T-helper 2 cell treated with Interferon-gamma antibody and Interleukin-4, amounts not matched to agents 100 ng/mL and 5 ng/mL, for 36 hours (primary cell): ENCODE results near the gene GLI1. TPM values are rescaled to one million over a fixed set of nuclear protein-coding genes. Genes with fewer than 3 reads are reported as not detected.
"Not testable (repeated sequence)": the region's sequence is repeated elsewhere in the genome, so short reads cannot be mapped to it uniquely, and the experiment has no call there.

ENCODE experiments used
- intact Hi-C: fragments of 100-400 bp; cut with micrococcal nuclease; formaldehyde crosslinking; loops from one replicate; pipeline ENCODE4 v1.15.1; 2023
- total RNA-seq: library from RNA; stranded (reverse); gene quantifications from 2 replicates; pipeline ENCODE4 v1.2.3, GENCODE V29; 2022

GLI1 gene
- 1.8 and 2.2 TPM in 2 replicates for total RNA-seq

DNA sequence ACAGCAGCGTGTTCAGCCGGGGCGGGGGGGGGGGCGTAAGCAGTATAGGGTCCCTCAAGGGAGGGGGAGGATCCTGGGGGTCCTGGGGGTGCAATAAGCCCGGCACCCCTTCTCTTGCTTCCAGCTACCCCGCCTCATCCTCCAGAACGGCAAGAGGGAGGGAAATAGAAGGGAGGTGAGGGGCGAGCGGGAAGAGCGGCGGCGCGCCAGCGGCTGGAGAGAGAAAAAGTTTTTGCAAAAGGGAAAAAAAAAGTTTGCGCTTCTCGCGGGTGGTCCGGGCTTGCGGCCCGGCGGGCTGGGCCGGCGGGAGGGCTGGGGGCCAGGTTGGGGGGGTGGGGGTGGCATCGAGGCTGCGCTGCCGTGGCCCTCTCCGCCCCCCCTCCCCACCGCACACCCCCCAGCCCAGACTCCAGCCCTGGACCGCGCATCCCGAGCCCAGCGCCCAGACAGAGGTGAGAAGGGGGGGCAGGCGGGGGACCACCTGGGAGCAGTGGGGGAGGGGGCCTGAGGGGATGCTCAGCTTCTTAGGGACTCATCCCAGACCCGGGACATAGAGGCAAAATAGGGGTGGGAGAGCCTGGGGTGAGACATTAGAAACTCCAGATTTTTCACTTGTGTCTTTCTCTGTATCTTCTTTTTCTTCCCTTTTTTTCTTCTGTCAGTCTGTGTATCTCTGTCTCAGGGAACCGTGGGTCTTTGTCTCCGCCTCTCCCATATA lies at the start of gene GLI1:
TSS of gene GLI1 (plus strand) at position 36 of the 718 bp plus-strand sequence. CDS start 3,907 bp downstream, outside the sequence.
- intact Hi-C loops, result loop anchor here (1.0 to 5.0 kb wide), 4 partner anchors 29 to 178 kb away; partner anchors contain the start of genes DCTN2 and R3HDM2

DNA sequence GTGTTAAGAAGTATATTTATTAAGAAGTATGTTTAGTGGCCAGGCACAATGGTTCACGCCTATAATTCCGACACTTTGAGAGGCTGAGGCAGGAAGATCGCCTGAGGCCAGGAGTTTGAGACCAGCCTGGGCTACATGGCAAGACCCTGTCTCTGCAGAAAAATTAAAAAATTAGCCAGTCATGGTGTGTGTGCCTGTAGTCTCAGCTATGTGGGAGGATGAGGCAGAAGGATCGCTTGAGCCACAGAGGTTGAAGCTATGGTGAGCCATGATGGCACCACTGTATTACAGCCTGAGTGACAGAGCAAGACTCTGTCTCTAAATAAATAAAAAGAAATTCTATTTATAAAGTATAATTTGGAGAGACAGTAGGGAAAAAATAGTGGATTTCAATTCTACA lies 49.1 kb upstream of the GLI1 start:
- intact Hi-C loops, result no loop called here

DNA sequence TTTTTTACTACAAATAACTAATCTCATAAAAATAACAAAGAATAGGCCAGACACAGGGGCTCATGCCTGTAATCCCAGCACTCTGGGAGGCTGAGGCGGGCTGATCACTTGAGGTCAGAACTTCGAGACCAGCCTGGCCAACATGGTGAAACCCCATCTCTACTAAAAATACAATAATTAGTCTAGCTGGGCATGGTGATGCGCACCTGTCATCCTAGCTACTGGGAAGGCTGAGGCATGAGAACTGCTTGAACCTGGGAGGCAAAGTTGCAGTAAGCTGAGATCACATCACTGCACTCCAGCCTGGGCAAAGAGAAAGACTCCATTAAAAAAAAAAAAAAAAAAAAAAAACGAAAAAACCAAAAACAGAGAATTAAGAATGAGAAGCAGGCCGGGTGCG lies 45.4 kb upstream of the GLI1 start:
- intact Hi-C loops, result not testable (repeated sequence)

DNA sequence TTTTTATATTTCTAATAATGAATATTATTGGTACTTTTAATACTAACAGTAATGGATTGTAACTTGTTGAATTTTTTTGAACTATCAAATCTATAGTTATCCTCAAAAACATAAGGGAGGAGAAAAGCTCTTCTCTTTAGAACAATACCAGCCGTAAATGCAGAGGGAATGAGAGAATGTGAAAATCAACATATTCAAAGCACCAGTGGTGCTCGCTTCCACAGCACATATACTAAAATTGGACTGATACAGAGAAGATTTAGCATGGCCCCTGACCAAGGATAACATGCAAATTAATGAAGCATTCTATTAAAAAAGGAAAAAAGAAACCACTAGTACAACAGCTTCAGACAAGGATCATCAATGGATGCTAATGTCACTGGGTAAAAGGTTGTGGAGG lies 44.5 kb upstream of the GLI1 start:
- intact Hi-C loops, result no loop called here

DNA sequence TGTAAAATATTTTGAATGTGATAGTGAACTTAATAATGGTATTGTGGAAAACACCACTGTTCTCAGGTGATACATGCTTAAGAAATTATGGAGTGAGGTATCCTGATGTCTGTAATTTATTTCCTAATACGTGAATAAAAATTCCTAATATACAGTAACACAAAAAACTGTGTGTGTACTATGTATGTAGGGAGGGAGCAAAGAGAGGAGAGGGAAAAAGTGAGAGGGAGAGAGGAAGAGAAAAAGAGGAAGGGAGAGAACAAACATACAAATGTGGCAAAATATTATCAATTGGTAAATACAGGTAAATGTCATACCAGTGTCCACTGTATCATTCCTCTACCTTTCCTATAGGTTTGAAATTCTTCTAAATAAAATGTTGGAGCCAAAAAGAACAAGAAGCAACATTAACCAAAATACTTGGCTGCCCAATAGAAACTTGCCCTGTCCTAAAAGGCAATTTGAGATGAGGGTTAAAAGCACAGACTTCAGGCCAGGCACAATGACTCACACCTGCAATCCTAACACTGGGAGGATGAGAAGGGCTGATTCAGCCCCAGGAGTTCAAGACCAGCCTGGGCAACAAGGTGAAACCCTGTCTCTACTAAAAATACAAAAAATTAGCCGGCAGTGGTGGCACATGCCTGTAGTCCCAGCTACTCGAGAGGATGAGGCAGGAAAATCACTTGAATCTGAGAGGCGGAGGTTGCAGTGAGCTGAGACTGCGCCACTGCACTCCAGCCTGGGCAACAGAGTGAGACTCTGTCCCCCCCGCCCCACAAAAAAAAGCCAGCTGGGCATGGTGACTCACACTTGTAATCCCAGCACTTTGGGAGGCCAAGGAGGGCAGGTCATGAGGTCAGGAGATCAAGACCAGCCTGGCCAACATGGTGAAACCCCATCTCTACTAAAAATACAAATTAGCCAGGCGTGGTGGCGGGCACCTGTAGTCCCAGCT lies 43.3 kb upstream of the GLI1 start:
- intact Hi-C loops, result no loop called here

DNA sequence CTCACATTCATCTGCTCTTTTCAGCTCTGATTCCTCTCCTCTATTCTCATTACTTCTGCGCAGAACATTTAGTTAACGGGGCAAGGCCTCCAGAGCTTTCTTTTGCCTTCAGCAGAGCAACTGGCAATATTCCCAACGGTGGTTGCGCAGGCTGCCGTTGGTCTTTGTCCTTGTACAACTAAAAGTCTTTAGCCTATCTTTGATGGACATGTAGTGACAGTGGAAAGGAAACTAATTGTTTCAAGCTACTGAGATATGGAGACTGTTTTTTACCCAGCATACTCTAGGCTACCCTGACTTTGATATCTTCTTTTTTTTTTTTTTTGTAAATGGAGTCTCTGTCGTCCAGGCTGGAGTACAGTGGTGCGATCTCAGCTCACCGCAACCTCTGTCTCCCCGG lies 41.3 kb upstream of the GLI1 start:
- intact Hi-C loops, result no loop called here

DNA sequence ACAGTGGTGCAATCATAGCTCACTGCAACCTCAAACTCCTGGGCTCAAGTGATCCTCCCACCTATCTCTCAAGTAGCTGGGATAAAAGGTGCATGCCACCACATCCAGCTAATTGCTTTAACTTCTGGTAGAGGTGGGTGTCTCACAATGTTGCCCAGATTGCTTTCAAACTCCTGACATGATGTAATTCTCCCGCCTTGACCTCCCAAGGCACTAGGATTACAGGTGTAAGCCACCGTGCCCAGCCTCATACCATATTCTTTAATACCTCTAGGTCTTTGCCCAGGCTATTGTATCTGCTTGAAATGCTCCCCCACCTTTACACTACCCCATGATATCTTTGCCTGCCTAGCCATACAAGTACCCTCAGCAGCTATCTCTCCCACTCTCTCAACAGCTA lies 40.1 kb upstream of the GLI1 start:
- intact Hi-C loops, result no loop called here

DNA sequence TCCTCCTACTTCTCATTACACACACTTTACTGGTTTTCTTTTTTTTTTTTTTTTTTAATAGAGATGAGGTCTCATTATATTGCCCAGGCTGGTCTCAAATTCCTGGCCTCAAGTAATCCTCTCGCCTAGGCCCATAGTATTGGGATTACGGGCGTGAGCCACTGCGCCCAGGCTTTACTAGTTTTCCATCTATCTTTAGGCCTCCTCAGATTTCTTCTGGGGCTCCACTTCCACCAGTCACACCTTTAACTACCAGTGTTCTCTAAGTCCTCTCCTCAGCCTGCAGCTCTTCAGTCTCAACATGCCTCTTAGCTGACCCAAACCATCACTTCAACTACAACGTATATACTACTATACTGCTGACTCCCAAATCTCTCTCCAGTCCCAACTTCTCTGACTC lies 39.1 kb upstream of the GLI1 start:
- intact Hi-C loops, result no loop called here

DNA sequence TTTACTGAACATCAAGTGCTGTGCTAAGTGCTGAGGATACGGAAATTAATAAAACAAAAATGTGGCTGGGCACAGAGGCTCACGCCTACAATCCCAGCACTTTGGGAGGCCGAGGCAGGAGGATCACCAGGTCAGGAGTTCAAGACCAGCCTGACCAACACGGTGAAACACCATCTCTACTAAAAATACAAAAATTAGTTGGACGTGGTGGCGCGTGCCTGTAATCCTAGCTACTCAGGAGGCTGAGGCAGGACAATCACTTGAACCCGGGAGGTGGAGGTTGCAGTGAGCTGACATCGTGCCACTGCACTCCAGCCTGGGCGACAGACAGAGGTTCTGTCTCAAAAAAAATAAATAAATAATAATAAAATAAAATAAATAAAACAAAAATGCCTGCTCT lies 32.6 kb upstream of the GLI1 start:
- intact Hi-C loops, result not testable (repeated sequence)

DNA sequence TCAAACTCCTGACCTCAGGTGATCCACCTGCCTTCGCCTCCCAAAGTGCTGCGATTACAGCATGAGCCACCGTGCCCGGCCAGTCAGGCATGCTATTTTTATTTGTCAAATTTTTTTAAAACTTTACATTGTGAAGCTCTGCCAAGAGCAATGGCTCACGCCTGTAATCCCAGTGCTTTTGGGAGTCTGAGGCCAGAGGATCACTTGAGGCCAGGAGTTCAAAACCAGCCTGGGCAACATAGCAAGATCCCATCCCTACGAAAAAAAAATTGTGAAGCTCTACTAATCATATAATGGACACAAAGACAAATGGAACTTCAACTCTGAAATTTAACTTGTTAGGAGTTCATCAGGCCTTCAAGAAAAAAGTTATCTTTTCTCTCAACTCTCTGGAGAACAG lies 30.6 kb upstream of the GLI1 start:
- intact Hi-C loops, result no loop called here

DNA sequence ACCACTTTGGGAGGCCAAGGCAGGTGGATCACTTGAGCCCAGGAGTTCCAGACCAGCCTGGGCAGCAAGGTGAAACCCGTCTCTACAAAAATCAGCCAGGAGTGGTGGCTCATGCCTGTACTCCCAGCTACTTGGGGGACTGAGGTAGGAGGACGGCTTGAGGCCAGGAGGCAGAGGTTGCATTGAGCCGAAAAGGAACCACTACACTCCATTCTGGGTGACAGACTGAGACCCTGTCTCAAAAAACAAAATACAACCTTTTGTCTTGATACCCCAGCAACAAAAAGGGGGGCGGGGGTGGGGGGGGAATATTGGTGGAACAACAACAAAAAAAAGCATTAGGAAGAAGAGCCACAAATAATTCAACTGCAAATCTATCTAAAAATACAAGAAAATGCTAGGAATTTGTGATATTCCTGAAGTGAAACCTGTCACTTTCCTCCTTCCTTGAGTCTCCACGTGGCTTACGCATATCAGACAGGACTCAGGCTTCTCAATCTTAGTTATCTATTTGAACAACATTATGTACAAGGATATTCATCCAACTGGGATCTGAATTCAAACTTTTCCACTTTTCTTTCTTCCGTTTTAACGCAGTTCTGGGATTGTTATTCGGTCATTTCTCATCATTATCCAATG lies 30.0 kb upstream of the GLI1 start:
- intact Hi-C loops, result loop anchor here (2.0 kb wide), 1 partner anchor 187 kb away; no protein-coding TSS in a partner anchor

DNA sequence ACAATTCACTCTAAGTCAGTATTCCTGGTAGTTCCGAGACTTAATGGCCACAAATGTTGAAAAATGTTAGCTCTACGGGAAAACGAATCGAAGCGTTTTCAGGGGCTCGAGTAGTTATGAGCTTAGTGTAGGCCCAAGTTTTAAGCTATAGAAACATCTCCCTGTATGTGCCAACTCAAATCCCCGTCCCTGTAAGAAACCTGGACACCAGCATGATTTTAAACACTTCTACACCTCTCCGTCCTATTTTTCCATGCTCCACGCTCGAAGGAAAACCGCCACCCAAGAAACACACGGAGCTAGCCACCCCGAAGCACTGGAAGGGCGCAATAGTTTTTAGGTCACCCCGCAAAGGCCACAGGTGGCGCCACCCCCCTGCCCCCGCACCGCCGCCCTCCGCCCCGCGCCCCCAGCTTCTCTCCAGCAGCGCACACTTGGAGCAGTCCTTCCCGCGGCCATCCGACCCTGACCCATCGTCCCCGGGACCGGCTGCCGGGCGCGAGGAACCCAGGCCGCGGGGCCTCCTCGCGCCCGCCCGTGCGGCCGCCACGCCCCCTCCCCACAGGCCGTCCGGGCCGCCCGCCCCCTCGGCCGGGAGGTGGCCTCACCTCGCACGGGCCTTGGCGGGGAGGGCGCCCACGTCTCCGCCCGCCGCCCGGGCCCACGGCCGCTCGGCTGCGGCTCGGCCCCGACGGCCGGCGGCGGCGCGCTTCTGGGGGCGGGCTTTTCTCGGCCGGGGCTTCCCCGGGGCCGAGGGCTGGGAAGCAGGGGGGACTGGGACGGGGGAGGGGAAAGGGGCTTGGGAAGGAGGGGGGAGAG lies 29.3 kb upstream of the GLI1 start:
- intact Hi-C loops, result loop anchor here (2.0 kb wide), 1 partner anchor 188 kb away; no protein-coding TSS in a partner anchor

DNA sequence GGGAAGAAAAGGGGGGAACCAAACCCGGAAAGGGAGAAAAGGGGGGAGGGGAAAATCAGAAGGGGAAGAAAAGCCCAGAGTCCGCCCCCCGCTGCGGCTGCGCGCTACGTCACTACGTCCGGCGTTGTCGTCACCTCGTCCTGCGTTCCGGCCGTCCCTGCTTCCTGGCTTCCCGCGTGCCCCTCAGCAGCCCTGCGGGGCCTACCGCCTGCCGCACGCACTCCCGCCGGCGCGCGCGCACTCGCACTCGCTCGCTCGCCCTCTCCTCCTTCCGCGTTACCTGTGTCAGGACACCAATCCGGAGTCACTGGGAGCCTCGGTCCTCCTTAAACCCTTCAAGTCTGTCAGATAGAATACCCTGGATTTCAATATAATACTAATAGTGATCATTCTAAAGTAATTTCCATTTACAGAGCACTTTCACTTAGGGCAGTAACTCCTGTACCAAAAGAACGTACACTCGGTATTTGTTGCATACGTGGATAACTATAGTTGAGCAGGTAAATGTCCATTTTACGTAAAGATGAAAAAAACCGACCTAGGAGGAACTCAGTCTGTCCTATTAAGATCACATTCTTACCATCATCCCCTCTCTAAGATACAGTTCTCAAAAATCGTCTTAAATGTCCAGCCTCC lies 28.5 kb upstream of the GLI1 start, which contains the start of gene R3HDM2:
TSS of gene R3HDM2 (minus strand) at position 113 of the 636 bp plus-strand sequence. CDS start 120,615 bp downstream, outside the sequence.
- intact Hi-C loops, result loop anchor here (1.0 to 2.0 kb wide), 4 partner anchors 28 to 188 kb away; partner anchors contain the start of genes DDIT3 and GLI1

DNA sequence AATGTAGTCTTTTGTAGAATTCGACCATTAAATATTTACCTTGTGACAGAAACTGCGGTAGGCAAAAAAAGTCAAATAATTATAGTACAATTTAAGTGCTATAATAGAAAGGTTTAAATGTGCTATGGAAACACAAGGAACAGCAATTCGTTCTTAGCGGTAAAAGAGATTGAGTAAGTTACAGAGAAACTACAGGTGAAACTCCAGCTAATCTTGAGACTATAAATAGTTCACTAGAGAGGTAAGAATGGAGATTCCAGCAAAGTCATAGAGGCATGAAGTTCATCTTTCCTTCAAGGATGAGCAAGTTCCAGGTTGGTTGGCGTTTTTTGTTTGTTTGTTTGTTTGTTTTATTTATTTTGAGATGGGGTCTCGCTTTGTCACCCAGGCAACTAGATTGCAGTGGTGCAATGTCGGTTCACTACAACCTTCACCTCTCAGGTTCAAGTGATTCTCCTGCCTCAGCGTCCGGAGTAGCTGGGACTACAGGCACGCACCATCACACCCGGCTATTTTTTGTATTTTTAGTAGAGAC lies 27.9 kb upstream of the GLI1 start:
- intact Hi-C loops, result loop anchor here (1.0 to 2.0 kb wide), 4 partner anchors 28 to 189 kb away; partner anchors contain the start of genes DDIT3 and GLI1

DNA sequence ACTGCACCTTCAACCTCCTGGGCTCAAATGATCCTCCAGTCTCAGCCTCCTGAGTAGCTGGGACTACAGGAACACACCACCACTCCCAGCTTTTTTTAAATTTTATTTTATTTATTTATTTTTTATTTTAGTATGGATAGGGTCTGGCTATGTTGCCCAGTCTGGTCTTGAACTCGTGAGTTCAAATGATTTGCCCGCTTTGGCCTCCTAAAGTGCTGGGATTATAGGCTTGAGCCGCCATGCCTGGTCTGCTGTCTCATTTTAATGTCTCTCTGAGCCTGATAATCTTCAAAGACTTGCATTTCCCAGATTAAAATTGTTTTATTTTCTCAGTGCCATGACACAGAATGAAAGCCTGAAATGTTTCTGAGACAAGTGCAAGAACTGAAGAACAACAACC lies 26.2 kb upstream of the GLI1 start:
- intact Hi-C loops, result no loop called here

DNA sequence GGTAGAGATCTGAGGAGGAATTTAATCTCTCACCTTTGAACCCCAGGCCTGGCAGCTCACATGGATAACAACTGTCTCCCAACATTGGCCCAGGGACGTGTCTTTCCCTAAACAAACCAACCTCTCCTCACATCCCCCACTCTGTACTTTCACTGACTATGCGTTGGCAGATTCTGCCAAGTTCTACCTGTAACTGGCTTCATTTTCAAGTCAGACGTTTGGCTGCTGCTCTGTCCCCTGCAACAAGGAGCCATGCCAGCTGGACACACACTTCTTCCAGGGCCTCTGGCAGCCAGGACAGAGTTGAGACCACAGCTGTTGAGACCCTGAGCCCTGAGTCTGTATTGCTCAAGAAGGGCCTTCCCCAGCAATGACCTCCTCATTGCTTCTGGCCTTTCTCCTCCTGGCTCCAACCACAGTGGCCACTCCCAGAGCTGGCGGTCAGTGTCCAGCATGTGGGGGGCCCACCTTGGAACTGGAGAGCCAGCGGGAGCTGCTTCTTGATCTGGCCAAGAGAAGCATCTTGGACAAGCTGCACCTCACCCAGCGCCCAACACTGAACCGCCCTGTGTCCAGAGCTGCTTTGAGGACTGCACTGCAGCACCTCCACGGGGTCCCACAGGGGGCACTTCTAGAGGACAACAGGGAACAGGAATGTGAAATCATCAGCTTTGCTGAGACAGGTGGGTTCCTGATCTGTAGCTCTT lies 24.9 kb upstream of the GLI1 start, which contains the start of gene INHBC:
TSS of gene INHBC (plus strand) at position 268 of the 707 bp plus-strand sequence. CDS start at position 371, 103 bp downstream.
- intact Hi-C loops, result no loop called here

DNA sequence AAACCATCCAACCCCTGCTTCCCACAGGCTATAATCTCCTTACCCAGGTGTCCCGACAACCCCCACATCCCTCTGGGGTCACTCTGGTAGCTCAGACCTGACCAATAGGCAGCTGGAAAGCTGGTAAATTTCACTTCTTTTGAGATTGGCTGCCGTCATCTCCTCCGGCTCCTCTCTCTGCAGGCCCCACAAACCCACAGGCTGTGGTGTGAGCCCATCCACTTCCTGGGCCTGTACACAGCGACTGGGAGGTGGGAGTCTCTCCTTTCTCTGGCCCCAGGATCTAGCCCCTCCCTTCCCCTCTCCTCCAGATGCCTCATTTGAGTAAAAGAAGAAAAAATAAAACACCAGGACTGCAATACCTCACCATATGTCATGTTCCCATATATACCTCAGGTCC lies 24.3 kb upstream of the GLI1 start:
- intact Hi-C loops, result no loop called here

DNA sequence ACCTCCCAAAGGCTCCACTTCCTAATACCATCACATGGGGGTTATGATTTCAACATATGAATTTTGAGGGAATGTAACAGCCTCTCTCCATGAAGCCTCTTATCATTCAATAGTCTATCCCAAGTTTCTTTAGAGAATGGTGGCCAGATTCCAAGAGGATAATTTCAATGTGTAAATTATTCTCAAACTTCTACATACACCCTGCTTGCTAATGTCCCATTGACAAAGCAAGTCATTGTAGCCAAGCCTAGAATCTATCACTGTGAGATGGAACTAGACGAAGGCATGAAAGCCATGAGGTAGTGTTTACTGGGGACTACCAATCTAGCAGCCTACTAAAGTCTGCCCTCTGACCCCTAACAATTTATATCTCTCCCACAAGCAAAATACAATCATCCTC lies 21.2 kb upstream of the GLI1 start:
- intact Hi-C loops, result no loop called here

DNA sequence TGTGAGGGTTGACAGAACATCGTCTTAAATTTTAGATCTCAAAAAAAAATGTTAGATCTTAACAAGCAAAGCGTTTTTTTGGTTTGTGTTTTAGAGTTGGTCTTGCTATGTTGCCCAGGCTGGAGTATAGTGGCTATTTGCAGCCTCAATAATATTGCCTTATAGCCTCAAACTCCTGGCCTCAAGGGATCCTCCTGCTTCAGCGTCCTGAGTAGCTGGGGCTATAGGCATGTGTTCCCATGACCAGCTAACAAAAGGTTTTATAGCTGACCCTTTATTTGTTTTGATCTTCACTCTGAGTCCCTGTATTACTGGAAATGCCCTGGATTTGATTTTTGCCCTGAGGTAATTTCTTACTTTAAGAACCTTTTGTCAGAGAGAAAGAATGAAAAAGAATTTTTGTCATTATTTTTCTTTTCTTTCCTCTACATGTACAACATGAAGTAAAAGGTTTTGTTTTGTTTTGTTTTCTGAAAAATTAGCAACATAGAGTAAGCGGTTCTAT lies 19.8 kb upstream of the GLI1 start:
- intact Hi-C loops, result no loop called here
